Measurements from ENCODE around the gene INSC. TPM values are rescaled to one million over a fixed set of nuclear protein-coding genes. Genes with fewer than 3 reads are reported as not detected.

The INSC gene
- total RNA-seq, 1 donor from 2014 or later, result 0.41 TPM

DNA sequence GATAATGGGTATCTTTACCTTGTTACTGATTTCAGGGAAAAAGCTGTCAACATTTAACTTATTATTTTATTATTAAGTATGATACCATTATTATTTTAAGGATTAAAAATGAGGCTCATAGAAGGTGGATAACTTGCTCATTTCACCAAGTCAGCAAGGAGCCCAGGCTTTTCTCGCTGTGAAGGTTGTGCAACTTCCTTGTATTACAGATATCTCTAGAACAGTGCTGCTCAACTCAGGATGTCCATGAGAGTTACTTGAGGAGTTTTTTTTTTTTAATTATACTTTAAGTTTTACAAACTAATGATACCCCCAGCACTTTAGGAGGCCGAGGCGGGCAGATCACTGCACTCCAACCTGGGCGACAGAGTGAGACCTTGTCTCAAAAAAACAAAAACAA is 98.2 kb downstream of the INSC start:
- FAIRE-seq (no peak), DNase-seq (ENCODE audit: low spot score in 2 of 2) (no peak)

DNA sequence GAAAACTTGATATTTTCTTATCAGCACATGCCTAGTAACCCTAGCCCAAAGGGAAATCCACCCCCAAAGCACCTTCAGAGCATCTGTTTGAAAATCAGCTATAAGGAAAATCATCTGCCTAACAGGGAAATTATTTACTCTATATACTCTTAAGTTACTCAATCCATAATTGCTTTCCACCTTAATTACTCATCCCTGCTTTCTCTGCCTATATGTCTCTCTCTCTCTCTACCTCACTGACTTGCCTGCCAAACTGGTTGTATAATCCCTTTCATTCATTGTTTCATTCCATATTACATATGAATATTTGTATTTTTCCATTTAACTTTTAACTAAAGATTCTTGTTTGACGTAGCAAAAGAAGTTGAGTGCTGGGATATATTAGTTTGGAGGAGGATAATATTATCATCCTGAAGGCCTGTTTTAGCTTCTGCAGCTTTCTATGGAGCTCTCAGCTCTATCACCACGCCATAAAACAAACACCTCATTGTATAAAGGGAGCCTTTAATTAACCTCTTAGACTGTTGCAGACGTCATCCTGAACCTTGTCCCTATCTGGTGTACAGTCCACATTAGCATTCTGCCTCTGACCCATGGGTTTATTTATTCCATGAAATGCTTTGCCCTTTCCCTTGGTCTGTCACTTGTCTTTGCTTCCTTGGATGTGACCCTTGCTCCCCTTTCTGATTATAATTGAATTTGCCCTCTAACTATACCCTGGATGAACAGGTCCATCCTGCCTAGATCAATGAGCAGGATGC is 98.9 kb downstream of the INSC start:
- FAIRE-seq (no peak), DNase-seq (ENCODE audit: low spot score in 2 of 2) (no peak)

DNA sequence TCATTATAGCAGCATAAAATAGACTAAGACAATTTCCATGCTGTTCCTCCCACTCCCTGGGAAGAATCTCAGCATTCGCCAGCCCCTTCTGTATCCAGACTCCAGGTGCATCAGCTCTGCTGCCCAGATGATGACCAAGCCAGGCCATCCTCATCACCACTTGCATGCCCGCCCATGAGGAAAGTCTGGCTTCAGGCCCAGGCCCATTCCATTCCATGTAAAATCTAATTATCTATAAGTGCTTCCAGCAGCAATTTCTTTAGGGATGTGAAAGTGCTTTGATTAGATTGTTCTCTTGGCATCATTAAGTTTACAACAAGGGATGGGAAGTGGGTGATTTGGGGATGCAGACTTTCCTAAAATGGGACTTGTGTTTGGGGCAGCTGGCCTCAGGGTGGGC is 100.3 kb downstream of the INSC start:
- no peak for FAIRE-seq
- DNase-seq (ENCODE audit: low spot score in 2 of 2), result no peak

DNA sequence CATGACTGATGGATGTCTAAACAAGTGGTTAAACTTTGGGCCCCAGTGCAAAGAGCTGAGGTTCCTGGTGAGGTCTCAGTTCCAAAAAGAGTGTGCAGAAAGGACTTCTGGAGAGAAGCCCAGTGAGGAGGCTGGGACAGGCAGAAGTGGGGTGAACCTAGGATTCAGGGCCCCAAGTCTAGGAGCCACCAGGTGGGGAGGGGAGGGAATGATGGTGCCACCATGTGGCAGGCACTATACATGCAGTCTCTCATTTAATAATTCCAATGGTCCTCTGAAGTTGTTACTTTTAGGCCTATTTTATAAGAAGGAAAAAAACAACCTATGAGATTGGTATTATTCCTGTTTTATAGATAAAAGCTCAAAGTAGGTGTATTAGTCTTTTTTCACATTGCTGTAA is 102.0 kb downstream of the INSC start:
- DNase-seq (ENCODE audit: low spot score in 2 of 2), result no peak
- FAIRE-seq, result no peak

DNA sequence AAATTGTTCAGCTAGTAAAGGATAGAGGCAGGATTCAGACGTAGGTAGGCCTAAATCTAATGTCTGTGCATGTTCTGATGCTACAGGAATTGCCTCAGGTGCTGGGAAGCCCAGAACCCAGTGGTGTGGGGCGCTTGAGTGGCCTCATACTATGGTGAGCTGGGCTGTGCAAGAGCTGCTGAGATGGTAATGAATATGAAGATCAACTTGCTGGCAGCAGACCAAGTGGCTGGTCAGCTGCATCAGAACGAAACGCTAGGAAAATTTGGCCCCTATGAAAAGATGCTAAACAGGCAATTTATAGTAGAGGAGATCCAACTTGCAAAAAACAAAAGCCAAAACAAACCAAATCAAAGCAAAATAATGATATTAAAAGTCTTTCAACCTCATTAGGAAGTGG is 102.7 kb downstream of the INSC start:
- FAIRE-seq (no peak), DNase-seq (ENCODE audit: low spot score in 2 of 2) (no peak)

DNA sequence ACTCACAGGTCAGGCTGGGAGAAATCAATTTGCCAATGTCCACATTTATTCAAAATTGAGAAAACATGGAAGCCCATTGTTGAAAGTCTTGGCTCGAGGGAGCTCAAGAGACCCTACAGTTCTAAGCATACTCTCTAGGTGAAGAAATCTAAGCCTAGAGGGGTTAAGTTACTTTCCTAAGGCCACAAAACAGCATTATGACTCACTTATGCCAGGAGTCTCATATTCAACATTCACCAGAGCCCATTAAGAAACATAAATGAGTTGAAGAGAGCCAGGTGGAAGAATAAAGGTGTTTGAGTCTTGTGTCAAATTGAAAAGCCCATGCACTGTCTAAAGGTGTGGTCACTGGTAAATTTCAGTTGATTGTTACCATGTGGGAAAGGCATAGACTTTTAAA is 108.1 kb downstream of the INSC start:
- FAIRE-seq (no peak), DNase-seq (ENCODE audit: low spot score in 2 of 2) (no peak)

DNA sequence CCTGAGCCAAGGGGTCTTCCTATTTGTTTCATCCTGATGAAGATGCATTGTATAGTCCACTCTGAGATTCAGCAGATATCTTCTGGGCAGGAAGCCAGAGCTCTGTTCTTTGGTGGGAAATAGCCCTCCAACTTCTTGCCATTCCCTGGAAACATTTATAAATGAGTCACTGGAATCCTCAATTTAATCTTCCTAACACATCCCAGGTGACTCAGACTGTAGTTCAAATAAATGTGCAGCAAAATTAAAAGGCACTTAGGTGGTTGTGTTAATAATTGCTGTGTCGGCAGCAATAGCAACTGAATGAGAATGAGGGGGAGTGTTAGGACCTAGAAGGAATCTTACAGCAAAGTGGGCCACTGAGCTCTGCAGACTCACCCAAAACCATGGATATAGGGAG is 108.6 kb downstream of the INSC start:
- DNase-seq (ENCODE audit: low spot score in 2 of 2) (no peak), FAIRE-seq (no peak)

DNA sequence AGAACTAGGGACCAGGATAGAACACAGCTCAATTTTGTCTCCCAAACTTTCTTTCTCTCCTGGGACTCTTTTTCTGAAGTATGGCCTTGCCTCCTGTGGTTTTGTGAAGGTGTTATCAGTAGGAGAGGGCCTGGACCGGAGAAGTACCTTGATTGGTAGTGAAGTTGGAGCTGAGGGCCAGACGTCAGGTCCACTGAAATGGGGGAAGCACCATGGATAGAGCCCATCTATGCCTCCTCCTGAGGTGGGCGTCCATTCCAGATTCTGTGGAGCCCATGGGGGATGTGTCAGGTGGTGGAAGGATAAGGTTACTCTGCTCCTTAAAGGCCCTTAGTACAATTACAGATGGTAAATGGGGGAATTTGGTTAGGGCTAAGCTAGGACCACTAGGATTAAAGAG is 109.7 kb downstream of the INSC start:
- FAIRE-seq (no peak), DNase-seq (ENCODE audit: low spot score in 2 of 2) (no peak)

DNA sequence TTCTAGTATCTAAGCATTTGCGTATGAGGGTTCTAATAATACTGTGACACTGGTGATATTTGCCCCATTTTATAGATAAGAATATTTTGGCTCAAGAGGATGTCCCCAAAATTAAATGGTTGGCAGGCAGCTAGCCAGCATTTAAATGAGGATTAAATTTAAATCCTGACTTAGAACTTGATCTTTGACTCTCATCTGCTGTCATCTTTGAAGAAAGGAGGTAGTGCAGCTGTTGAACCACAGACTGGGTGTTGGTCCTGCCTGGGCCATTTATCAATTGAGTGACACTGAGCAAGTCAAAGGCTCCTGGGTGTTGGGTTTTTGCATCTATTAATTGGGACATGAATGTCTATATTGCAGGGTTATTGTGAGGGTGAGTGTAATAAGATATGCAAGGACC is 112.3 kb downstream of the INSC start:
- DNase-seq (ENCODE audit: low spot score in 2 of 2) (no peak), FAIRE-seq (no peak)

DNA sequence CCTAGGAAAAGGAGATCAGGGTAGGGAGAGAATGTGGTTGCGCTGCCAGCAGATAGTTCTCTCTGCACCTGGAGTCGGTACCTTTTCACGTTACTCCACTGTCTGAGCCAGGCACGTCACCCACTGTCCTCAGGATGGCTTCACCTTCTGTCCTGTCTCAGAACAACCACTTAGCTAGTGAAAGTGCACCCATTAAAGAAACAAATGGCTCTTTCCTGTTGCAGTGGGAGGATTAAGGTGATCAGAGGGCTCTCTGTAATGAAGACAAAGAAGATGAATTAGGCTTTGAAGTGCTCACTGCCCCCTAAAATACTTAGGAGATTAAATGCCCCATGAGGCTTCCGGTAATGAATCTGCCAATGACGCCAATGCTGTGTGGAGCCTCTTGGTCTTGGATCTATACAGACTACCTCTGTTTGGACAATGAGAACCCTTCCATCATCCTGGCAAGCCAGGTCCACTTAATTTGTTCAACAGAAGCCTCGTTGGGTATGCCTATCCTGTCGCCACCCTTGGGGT is 113.7 kb downstream of the INSC start:
- no peak for DNase-seq (ENCODE audit: low spot score in 2 of 2)
- FAIRE-seq, result no peak

DNA sequence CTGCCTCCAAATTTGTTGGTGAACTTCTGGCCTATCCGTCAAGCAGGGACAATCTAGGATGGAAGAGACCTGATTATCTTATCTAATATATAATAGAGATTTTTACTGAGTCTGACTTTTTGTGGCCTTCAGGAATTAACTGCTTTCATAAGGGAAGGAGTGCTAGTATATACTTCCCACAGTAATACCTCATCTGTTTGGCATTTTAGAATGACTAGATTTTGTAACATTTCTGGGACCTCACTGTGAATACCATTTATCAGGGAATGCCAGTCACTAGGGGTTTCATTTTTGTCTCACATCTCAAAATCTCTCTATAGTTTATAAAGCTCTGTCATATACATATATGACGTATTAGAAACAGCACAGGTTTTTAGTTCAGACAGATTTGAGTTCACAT is 114.3 kb downstream of the INSC start:
- FAIRE-seq, result no peak
- no peak for DNase-seq (ENCODE audit: low spot score in 2 of 2)

DNA sequence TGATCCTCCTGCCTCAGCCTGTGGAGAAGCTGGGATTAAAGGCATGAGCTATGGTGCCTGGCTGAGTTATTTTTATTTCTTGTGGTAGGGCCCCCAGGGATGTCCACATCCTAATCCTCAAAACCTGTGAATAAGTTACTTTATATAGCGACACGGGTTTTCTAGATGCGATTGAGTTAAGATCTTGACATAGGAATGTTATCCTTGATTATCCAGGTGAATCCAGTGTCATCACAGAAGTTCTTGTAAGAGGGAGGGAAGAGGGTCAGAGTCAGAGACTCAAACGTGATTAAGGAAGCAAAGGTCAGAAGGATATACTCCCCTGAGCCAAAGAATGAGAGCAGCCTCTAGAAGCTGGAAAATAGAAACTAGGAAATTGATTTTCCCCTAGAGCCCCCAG is 117.8 kb downstream of the INSC start:
- DNase-seq (ENCODE audit: low spot score in 2 of 2), result no peak
- FAIRE-seq, result no peak

DNA sequence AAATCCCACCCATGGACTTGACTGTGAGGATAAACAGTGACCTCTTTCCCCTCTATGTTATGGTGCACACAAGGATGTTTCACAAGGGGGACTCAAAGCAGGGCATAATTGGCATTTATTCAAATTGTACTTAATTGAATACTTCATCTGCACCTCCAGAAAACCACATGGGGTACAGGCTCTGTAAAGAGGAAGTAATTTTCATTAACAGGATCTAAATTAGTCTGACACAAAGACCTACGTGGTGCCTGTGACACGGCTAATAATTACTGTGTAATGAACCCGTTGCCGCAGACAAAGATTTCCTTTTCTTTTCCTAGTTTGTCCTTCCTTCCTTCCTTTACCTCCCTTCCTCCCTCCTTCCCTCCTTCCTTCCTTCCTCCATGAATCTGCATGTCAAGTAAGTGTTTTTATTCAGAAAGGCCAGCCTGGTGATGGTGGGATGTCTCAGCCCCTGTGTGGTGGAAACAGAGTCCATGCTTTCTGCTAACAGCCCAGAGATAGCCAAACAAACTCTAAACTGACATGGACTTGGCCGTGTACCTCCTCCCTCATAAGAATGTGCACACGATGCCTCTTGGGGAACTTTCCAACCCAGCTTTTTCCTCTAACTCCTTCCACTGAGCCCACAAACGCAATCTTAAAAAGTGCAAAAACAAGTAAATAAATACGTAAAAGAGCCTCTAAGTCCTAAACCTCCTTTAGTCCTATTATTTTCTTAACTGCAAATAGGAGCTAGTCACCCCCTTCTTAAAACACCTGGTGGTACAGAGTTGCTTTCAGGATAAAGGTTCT is 118.8 kb downstream of the INSC start:
- DNase-seq (ENCODE audit: low spot score in 2 of 2), result no peak
- FAIRE-seq, result no peak

DNA sequence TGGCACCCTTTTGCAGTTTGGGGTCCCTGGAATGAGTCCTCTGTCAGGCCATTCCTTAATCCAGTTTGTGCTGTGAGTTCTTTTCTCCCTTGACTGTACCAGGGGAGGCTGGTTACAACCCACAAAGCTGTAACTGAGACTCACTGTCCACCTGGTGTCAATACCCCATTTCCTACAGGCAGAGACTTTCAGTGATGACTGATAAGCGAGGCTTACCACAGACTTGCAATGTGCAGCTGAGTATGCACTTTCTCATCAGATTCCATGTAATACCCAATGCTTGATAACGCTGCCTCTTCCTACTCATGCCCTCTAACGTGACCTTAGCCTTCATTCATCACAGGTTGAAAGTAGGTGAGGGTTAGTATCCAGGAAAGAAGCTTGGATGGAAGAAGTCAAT is 120.1 kb downstream of the INSC start:
- FAIRE-seq (no peak), DNase-seq (ENCODE audit: low spot score in 2 of 2) (no peak)

DNA sequence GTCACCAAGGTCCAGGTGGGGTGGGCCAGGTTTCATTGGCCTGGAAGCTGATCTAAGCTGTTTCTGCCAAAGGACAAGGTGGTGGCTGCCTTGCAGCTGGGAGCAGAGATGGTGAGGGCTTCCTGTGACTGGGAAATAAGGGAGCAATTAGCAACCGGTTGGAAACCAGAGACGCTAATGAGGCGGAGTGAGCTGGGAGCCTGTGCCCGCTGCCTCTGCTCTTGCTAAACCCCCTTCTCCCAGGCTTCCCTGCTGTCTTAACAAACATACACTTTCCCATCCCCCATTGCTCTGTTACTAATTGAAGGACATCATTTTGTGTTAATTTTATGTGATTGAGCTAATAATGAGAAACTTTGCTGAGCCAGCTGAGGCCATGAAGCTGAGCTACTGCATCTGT is 121.8 kb downstream of the INSC start:
- DNase-seq (ENCODE audit: low spot score in 2 of 2) (no peak), FAIRE-seq (no peak)

DNA sequence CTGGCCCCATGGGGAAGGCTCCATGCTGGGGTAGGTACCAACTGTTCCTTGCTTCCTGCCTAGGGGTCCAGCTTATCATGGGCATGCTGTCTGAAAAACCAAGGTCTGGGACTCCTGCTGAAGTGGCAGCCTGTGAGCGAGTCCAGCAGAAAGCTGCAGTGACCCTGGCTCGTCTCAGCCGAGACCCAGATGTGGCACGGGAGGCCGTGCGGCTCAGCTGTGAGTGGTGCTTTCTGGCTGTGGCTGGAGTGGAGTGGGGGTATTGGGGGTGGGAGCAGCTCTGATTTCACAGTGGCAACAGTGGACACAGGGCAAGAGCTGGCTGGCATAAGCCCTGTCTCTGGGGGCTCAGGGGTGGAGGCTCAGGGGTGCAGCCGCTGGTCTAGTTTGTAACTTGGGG is 124.1 kb downstream of the INSC start:
- no peak for FAIRE-seq

DNA sequence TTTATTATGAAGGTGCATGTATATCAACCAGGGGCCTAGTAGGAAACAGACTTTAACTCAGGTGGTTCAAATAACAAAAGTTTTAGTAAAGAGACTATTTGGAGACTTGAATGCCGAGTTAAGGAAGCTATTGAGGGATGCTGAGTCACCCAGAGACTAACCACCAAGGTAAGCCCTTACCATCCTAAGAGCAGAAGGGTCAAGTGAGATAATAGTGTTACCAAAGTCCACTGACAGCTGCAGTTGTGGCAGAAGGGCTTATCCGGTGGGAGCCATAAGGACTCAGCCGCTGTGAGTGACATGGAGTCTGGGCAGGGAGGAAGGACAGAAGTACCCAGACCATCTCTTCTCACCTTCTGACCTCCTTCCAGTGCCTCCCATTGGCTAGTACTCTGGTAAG is 134.0 kb downstream of the INSC start:
- DNase-seq (ENCODE audit: low spot score in 2 of 2), result no peak
- FAIRE-seq, result no peak

More for the DNA sequence above, 124.1 kb downstream of the INSC start:
- no peak for DNase-seq (ENCODE audit: low spot score in 2 of 2)

DNA sequence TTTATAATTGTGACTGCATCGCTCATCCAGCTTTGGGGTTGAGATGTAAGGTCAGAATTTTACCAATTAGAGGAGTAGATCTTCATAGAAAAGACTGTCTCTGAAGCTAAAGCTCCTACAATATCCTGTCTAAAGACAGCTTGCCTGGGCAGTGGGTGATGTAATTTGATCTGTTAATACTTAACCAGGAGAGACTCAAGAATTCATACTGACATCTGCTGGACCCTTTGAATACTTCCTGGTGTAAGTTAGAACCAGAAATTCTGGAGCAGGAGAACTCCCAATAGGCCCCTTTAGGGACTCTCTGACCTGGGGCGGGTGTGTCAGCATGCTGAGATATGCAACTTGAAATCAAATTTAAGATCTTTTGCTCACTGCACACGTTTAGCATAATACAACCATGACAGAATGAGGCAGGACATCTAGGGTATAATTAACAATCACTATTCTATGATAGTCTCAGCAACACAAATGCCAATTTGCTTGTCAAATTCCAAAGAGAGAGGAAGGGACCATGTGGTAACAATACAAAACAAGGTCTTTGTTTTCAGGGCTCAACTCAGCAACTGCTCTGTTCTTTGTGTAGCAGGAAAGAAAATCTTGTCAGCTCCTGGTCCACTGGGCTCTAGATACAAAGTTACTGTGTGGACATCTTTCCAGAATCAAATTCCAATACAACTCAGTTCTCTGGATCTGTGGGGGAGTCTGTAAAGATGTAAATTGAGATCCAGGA is 143.9 kb downstream of the INSC start:
- no peak for DNase-seq (ENCODE audit: low spot score in 2 of 2)

DNA sequence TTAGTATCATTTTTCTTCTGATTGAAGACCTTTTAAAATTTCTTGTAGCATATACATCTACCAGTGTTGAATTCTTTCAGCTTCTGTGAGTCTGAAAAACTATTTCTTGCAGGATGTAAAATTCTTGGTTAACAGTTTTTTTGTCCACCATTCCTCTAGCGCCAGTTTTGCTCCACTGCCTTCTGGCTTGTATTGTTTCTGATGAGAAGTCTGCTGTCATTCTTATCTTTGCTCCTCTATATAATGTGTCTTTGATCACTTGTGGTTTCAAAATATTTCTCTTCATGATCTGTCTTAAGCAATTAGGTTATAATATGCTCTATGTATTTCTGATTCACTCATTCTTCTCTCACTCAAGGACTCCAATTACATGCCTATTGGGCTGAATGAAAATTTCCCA is 152.3 kb downstream of the INSC start:
- DNase-seq (ENCODE audit: low spot score in 2 of 2), result no peak
- FAIRE-seq, result no peak

More for the DNA sequence above, 143.9 kb downstream of the INSC start:
- no peak for FAIRE-seq

DNA sequence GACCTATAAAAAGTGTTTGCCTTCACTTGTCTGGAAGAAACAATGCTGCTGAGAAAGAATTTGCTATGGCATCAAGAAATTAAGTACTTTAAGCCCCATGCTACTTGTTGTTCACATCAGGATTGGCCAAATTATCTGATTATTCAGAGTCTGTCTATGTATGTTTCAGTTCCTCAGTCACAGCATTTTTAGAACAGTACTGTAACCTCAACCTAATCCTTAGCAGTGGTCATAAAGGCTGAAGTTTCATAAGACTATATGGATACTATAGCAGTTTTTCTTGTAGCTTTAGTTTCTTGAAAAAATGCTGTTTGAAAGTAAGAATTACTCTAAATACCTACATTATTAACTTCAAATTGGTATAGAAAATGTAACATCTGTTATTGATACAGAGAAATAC is 153.9 kb downstream of the INSC start:
- DNase-seq (ENCODE audit: low spot score in 2 of 2), result no peak
- FAIRE-seq, result no peak

DNA sequence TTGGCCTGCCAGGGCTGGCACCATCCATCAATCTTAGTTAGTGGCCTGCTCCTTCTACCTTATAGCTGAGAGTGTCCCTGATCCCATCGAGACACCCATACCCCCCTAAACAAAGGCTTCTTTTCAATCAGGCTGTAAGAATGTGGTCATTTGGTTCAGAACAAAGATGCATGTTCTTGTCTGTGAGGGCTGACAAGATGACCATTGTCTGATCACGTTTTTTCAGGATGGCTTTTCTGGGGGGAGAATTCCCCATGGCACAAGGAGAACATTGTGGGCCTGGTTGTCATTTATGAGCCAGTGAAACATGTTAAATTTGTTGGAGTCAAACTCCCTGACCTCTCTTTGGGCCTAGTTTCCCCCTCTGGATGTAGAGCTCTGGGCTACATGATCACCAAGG is 160.4 kb downstream of the INSC start:
- DNase-seq (ENCODE audit: low spot score in 2 of 2) (peak in 1 of 2 donors; percentile 8), FAIRE-seq (peak; percentile 43)
